HepG2 (cell line): ENCODE measurements around the gene PLXNC1. TPM values are rescaled to one million over a fixed set of nuclear protein-coding genes. Genes with fewer than 3 reads are reported as not detected.

Experiments
- AKAP8 ChIP-seq: sonication (generic); formaldehyde crosslinking; IDR thresholded peaks from 2 replicates; pipeline ENCODE4 v1.5.1; 2020; ENCODE audit warnings: mild to moderate bottlenecking, missing genetic modification reagents
- CEBPB ChIP-seq: IDR thresholded peaks from 2 replicates; pipeline ENCODE4 v1.6.1; 2011; ENCODE audit warnings: low read depth, low read length, improper control_type of control experiment, borderline replicate concordance
- HES4 ChIP-seq: sonication (generic); formaldehyde crosslinking; IDR thresholded peaks from 2 replicates; pipeline ENCODE4 v1.9.0; 2021; ENCODE audit warnings: mild to moderate bottlenecking, missing genetic modification reagents, borderline replicate concordance
- HOXA3 ChIP-seq: sonication (generic); formaldehyde crosslinking; IDR thresholded peaks from 2 replicates; pipeline ENCODE4 v1.5.0; 2020; ENCODE audit warnings: missing genetic modification reagents
- NR2C2 ChIP-seq: sonication (generic); formaldehyde crosslinking; IDR thresholded peaks from 2 replicates; pipeline ENCODE4 v1.4.0; 2020; ENCODE audit warnings: missing genetic modification reagents, mild to moderate bottlenecking, moderate library complexity, borderline replicate concordance
- RARG ChIP-seq: sonication (generic); formaldehyde crosslinking; IDR thresholded peaks from 2 replicates; pipeline ENCODE4 v1.4.0; 2020; ENCODE audit warnings: low read depth, mild to moderate bottlenecking, missing genetic modification reagents
- ZNF3 ChIP-seq: IDR thresholded peaks from 2 replicates; pipeline ENCODE4 v1.7.0; 2017; ENCODE audit warnings: inconsistent platforms
- polyA plus RNA-seq, 8 experiments: library from polyadenylated mRNA; depleted of rRNA in 3 of 8; stranded (reverse) in 7 of 8; unstranded in 1 of 8; fragments of >200 nt; fragmentation: Illumina TruSeq in 4 of 8; extraction: Trizol in 4 of 8; gene quantifications; 2 replicates each; pipeline versions ENCODE4 v1.2.1 to v1.2.3, GENCODE V29; 2011 to 2016; ENCODE audit warnings: low read depth in 4 of 8, missing spikeins in 1 of 8, mixed read lengths in 1 of 8; ENCODE audit not compliant: insufficient read depth in 1 of 8
- total RNA-seq, 5 experiments: library from RNA; depleted of rRNA; stranded (reverse); fragments of >200 nt; fragmentation: Illumina TruSeq; extraction: Trizol; gene quantifications; 2 replicates each; pipeline ENCODE4 v1.2.3, GENCODE V29; 2016; ENCODE audit warnings: low read depth in 1 of 5
- TF ChIP-seq, protein P1 (sequence below): sonication (generic); formaldehyde crosslinking; IDR thresholded peaks from 2 replicates; pipeline ENCODE4 v1.8.0; 2022; ENCODE audit warnings: mild to moderate bottlenecking, missing genetic modification reagents; ENCODE audit not compliant: insufficient replicate concordance
- TF ChIP-seq, protein P2 (sequence below): sonication (generic); formaldehyde crosslinking; IDR thresholded peaks from 2 replicates; pipeline ENCODE4 v1.4.0; 2020; ENCODE audit warnings: missing genetic modification reagents, low read depth, mild to moderate bottlenecking, borderline replicate concordance
- TF ChIP-seq, protein P3 (sequence below): fragments of 450-650 bp; IDR thresholded peaks from 2 replicates; pipeline ENCODE4 v1.6.1; 2017; ENCODE audit warnings: mild to moderate bottlenecking

PLXNC1 gene
- total and polyA plus RNA-seq, 2 of the 13 experiments (the other 11 are each of a cell fraction or from before 2014, with no cell fraction given) = 6.6 to 11.2 TPM

DNA sequence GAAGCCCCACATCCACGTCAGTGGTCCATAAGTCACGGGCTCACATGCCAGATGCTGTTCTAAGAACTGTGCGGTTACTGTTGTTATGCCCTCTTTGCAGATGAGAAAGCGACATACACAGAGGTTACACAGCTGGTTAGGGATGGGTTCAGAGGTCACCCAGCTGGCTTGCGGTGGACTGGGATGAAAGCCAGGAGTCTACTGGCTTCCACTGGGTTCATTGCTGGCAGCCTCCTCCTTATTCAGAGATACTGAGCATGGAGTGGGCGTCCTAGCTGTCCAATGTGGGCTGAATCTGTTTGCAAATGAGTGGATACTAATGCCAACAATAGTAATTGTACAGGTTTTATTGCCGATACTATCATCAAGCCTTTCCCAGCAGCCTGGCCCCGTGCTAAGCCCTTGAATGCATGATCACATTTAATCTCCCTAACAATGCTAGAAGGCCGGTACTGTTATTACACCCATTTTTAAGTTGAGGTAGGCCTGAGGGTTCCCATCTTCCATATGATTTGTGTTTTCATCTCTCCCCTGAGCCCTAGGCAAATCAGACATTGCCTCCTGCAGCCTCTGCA lies 129.1 kb downstream of the PLXNC1 start (continued):
- TF ChIP-seq, protein P1, sequence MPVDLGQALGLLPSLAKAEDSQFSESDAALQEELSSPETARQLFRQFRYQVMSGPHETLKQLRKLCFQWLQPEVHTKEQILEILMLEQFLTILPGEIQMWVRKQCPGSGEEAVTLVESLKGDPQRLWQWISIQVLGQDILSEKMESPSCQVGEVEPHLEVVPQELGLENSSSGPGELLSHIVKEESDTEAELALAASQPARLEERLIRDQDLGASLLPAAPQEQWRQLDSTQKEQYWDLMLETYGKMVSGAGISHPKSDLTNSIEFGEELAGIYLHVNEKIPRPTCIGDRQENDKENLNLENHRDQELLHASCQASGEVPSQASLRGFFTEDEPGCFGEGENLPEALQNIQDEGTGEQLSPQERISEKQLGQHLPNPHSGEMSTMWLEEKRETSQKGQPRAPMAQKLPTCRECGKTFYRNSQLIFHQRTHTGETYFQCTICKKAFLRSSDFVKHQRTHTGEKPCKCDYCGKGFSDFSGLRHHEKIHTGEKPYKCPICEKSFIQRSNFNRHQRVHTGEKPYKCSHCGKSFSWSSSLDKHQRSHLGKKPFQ (CRISPR knock-in tag) = no peak
- TF ChIP-seq ZNF3 (CRISPR knock-in tag) = no peak
- no peak for TF ChIP-seq HES4
- no peak for TF ChIP-seq CEBPB
- TF ChIP-seq, protein P2, sequence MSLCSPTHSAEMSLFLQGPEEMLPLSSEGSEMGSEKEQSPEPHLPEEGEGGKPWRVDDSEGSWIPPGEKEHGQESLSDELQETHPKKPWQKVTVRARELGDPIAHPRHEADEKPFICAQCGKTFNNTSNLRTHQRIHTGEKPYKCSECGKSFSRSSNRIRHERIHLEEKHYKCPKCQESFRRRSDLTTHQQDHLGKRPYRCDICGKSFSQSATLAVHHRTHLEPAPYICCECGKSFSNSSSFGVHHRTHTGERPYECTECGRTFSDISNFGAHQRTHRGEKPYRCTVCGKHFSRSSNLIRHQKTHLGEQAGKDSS (CRISPR knock-in tag) = no peak
- TF ChIP-seq NR2C2 (CRISPR knock-in tag) = peak; percentile 86
- no peak for TF ChIP-seq HOXA3 (CRISPR knock-in tag)
- TF ChIP-seq, protein P3, sequence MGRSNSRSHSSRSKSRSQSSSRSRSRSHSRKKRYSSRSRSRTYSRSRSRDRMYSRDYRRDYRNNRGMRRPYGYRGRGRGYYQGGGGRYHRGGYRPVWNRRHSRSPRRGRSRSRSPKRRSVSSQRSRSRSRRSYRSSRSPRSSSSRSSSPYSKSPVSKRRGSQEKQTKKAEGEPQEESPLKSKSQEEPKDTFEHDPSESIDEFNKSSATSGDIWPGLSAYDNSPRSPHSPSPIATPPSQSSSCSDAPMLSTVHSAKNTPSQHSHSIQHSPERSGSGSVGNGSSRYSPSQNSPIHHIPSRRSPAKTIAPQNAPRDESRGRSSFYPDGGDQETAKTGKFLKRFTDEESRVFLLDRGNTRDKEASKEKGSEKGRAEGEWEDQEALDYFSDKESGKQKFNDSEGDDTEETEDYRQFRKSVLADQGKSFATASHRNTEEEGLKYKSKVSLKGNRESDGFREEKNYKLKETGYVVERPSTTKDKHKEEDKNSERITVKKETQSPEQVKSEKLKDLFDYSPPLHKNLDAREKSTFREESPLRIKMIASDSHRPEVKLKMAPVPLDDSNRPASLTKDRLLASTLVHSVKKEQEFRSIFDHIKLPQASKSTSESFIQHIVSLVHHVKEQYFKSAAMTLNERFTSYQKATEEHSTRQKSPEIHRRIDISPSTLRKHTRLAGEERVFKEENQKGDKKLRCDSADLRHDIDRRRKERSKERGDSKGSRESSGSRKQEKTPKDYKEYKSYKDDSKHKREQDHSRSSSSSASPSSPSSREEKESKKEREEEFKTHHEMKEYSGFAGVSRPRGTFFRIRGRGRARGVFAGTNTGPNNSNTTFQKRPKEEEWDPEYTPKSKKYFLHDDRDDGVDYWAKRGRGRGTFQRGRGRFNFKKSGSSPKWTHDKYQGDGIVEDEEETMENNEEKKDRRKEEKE = no peak
- TF ChIP-seq RARG (CRISPR knock-in tag) = no peak
- no peak for TF ChIP-seq AKAP8 (CRISPR knock-in tag)
- TF ChIP-seq, all 625 proteins: peak for 23
